Placental epithelial cell (primary cell): ENCODE measurements around the gene TAPT1. TPM values are rescaled to one million over a fixed set of nuclear protein-coding genes. Genes with fewer than 3 reads are reported as not detected.

ENCODE experiments used
- small RNA-seq: library from RNA; depleted of rRNA; stranded (forward); fragments of <200 nt; gene quantifications from one replicate; pipeline ENCODE3, GENCODE V24; 2012
- total RNA-seq: library from RNA; depleted of rRNA; stranded (reverse); fragments of >200 nt; gene quantifications from 2 replicates; pipeline ENCODE4 v1.2.3, GENCODE V29; 2012

The TAPT1 gene, protein sequence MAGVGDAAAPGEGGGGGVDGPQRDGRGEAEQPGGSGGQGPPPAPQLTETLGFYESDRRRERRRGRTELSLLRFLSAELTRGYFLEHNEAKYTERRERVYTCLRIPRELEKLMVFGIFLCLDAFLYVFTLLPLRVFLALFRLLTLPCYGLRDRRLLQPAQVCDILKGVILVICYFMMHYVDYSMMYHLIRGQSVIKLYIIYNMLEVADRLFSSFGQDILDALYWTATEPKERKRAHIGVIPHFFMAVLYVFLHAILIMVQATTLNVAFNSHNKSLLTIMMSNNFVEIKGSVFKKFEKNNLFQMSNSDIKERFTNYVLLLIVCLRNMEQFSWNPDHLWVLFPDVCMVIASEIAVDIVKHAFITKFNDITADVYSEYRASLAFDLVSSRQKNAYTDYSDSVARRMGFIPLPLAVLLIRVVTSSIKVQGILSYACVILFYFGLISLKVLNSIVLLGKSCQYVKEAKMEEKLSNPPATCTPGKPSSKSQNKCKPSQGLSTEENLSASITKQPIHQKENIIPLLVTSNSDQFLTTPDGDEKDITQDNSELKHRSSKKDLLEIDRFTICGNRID
- 8.7 and 10.6 TPM in 2 replicates for total RNA-seq

DNA sequence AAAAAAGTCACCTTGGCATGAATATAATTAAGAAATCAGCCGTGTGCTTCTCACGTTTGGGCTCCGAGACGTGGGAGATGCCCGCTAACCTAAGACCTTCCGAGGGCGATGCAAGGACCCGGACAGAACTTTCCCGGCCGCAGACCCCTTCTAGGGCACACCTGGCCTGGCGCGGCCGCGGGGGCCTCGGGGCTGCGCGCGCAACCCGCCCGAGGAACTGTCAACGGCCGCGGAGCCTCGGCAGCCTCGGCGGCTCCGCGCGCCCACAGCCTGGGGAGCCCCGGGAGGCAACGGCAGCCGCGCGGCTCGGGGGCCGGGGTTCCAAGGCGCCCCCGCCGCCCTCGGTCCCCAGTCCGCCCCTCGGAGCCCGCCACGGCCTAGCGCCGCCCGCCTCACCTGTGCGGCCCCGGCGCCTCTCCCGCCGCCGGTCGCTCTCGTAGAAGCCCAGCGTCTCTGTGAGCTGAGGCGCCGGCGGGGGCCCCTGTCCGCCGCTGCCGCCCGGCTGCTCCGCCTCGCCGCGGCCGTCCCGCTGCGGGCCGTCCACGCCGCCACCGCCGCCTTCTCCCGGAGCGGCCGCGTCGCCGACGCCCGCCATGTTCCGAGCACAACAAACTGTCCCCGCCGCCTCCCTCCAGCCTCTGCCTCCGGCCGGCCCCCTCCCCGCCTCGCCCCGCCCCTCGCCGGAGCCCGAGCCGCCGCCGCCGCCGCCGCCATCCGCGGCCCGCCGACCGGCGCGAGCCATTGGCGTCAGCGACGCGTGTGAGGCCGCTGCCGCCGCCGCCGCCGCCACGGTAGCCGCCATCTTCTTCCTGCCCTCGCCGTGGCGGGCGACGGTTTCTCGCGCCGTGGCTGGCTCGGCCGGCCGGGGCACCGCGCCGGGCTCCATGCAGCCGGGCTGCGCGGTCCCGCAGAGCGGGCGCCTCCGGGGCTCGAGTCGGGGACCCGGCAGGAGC lies at the start of gene TAPT1:
Gene TAPT1, minus strand, starts transcription at position 609 of the 953 bp plus-strand sequence. Its CDS starts 14 bp downstream, at position 595.

Small RNA genes within 50 kb of the gene (small RNA-seq; reads per million reads assigned to genes)
- gene RPS21P4: not detected

Other genes starting within 250 kb of the TAPT1 start
- under 0.01 TPM in 1 of 2 replicates, not detected in the other for gene PROM1, start 142.4 kb downstream of the TAPT1 start, total RNA-seq